HCT116 (cell line): ENCODE data around the gene PLCE1. TPM values are rescaled to one million over a fixed set of nuclear protein-coding genes. Genes with fewer than 3 reads are reported as not detected.

Experiments used
- ATAC-seq: fragments of 200-7000 bp; cut with Tn5 transposase; 2 replicates; pipeline ENCODE4 v1.9.1; 2020; ENCODE audit warnings: mild to moderate bottlenecking, moderate library complexity
- BruUV-seq: library from RNA; stranded (reverse); fragments of 400-500 nt; replicated peaks from 2 replicates; lab custom pipeline; 2021; lab: Mats Ljungman, UMichigan
- CTCF ChIA-PET: fragments of 300-600 bp; sonication (Branson Sonifier 250); formaldehyde crosslinking; loops from one replicate; lab custom pipeline; 2021; ENCODE audit warnings: antibody characterized with exemption; lab: Charles Lee
- POLR2A ChIA-PET: fragments of 300-600, 350-600 bp; sonication (Branson Sonifier 250); formaldehyde crosslinking; loops from one replicate; lab custom pipeline; 2021; ENCODE audit warnings: antibody characterized with exemption; lab: Charles Lee
- RAD21 ChIA-PET, 2 experiments: fragments of 300-600 bp; sonication (Branson Sonifier 250); formaldehyde crosslinking; loops; one replicate each; lab custom pipeline; 2023; ENCODE audit warnings: low total read pairs in 2 of 2; ENCODE audit not compliant: uncharacterized antibody in 2 of 2, unreplicated experiment in 2 of 2, low non-redundant PET in 1 of 2; lab: Charles Lee
- DNase-seq: peaks from one replicate; pipeline ENCODE4 v3.0.0-alpha.2; 2010; ENCODE audit warnings: low read depth, low spot score
- H2AFZ ChIP-seq: fragments of 200-600 bp; shearing (Covaris generic), sonication (generic); 2 replicates; pipeline ENCODE4 v1.6.1; 2017; ENCODE audit warnings: low read depth, mixed run types, mixed read lengths, antibody characterized with exemption, low read length; ENCODE audit not compliant: poor library complexity, severe bottlenecking
- H3K27ac ChIP-seq: 2 replicates; pipeline ENCODE4 v1.5.1; 2012; ENCODE audit warnings: low read depth, low read length
- H3K27me3 ChIP-seq: fragments of 200-600 bp; sonication (generic); 2 replicates; pipeline ENCODE4 v1.6.1; 2016; ENCODE audit warnings: mixed run types, low read length, mixed read lengths; ENCODE audit not compliant: insufficient read depth
- H3K36me3 ChIP-seq, 2 experiments: fragments of 200-500 bp in 1 of 2; fragments of 200-600 bp in 1 of 2; sonication (Bioruptor generic) in 1 of 2; sonication (generic) in 1 of 2; 2 replicates each; pipeline versions ENCODE4 v1.5.1 to v1.6.1; 2014 to 2016; ENCODE audit warnings: low read length in 2 of 2, inconsistent platforms in 1 of 2, mixed read lengths in 1 of 2, mixed run types in 1 of 2; ENCODE audit not compliant: insufficient read depth in 2 of 2, control insufficient read depth in 1 of 2
- H3K4me1 ChIP-seq, 2 experiments: fragments of 200-600 bp in 1 of 2; sonication (generic) in 1 of 2; 2 replicates each; pipeline versions ENCODE4 v1.5.1 to v1.6.1; 2012 to 2017; ENCODE audit warnings: low read length in 2 of 2, inconsistent platforms in 1 of 2, mild to moderate bottlenecking in 1 of 2, mixed read lengths in 1 of 2, mixed run types in 1 of 2, moderate library complexity in 1 of 2; ENCODE audit not compliant: insufficient read depth in 2 of 2, control insufficient read depth in 1 of 2
- H3K4me2 ChIP-seq: fragments of 200-600 bp; sonication (generic); 2 replicates; pipeline ENCODE4 v1.6.1; 2017; ENCODE audit warnings: mixed run types, low read length, mixed read lengths
- H3K4me3 ChIP-seq, 2 experiments: fragments of 200-600 bp in 1 of 2; sonication (generic) in 1 of 2; replicated peaks in 1 of 2; 2 replicates each; pipeline ENCODE4 v1.5.1; 2011 to 2016; ENCODE audit warnings: low read length in 2 of 2, control low read depth in 1 of 2, low read depth in 1 of 2, mild to moderate bottlenecking in 1 of 2, mixed read lengths in 1 of 2, mixed run types in 1 of 2
- H3K79me2 ChIP-seq: fragments of 200-600 bp; sonication (generic); 2 replicates; pipeline ENCODE4 v1.6.1; 2017; ENCODE audit warnings: mild to moderate bottlenecking, mixed run types, low read length, moderate library complexity, mixed read lengths; ENCODE audit not compliant: insufficient read depth
- H3K9ac ChIP-seq: fragments of 200-600 bp; sonication (generic); 2 replicates; pipeline ENCODE4 v1.6.1; 2016; ENCODE audit warnings: low read length, mixed read lengths
- H3K9me2 ChIP-seq: fragments of 200-600 bp; sonication (generic), shearing (Covaris generic); 2 replicates; pipeline ENCODE4 v1.6.1; 2017; ENCODE audit warnings: mixed run types, mild to moderate bottlenecking, moderate library complexity; ENCODE audit not compliant: insufficient read depth
- H3K9me3 ChIP-seq, 2 experiments: fragments of 200-500 bp in 1 of 2; fragments of 200-600 bp in 1 of 2; sonication (Bioruptor generic) in 1 of 2; sonication (generic) in 1 of 2; 2 replicates each; pipeline ENCODE4 v1.6.1; 2014 to 2017; ENCODE audit warnings: low read length in 2 of 2, mixed read lengths in 2 of 2, inconsistent platforms in 1 of 2, low read depth in 1 of 2, mild to moderate bottlenecking in 1 of 2, mixed run types in 1 of 2, moderate library complexity in 1 of 2; ENCODE audit not compliant: control insufficient read depth in 1 of 2, insufficient read depth in 1 of 2
- H4K20me1 ChIP-seq: fragments of 200-600 bp; sonication (generic), shearing (Covaris generic); 2 replicates; pipeline ENCODE4 v1.6.1; 2017; ENCODE audit warnings: mixed run types, mild to moderate bottlenecking, moderate library complexity; ENCODE audit not compliant: insufficient read depth
- CEBPB ChIP-seq: IDR thresholded peaks from 2 replicates; pipeline ENCODE4 v1.6.1; 2012; ENCODE audit warnings: low read depth
- EGR1 ChIP-seq: IDR thresholded peaks from 2 replicates; pipeline ENCODE4 v1.6.1; 2012; ENCODE audit warnings: low read depth
- ELF1 ChIP-seq: IDR thresholded peaks from 2 replicates; pipeline ENCODE4 v1.6.1; 2012; ENCODE audit warnings: low read depth, borderline replicate concordance
- EZH2phosphoT487 ChIP-seq: fragments of 200-600 bp; IDR thresholded peaks from 2 replicates; pipeline ENCODE4 v1.6.1; 2018; ENCODE audit warnings: antibody characterized with exemption, borderline replicate concordance
- FOSL1 ChIP-seq: IDR thresholded peaks from 2 replicates; pipeline ENCODE4 v1.6.1; 2012; ENCODE audit warnings: low read depth
- JUND ChIP-seq: IDR thresholded peaks from 2 replicates; pipeline ENCODE4 v1.6.1; 2012
- POLR2A ChIP-seq: IDR thresholded peaks from 2 replicates; pipeline ENCODE4 v1.7.0; 2011; ENCODE audit warnings: borderline replicate concordance; ENCODE audit not compliant: insufficient read depth, insufficient read length; ENCODE audit errors: extremely low read depth
- POLR2AphosphoS5 ChIP-seq: IDR thresholded peaks from 2 replicates; pipeline ENCODE4 v1.6.1; 2011; ENCODE audit warnings: mild to moderate bottlenecking, low read depth, low read length, moderate library complexity
- SP1 ChIP-seq: IDR thresholded peaks from 2 replicates; pipeline ENCODE4 v1.6.1; 2012; ENCODE audit warnings: low read depth
- SRF ChIP-seq: IDR thresholded peaks from 2 replicates; pipeline ENCODE4 v1.6.1; 2012; ENCODE audit warnings: low read depth
- YY1 ChIP-seq: IDR thresholded peaks from 2 replicates; pipeline ENCODE4 v1.6.1; 2011; ENCODE audit warnings: low read length, low read depth, moderate library complexity, mild to moderate bottlenecking; ENCODE audit not compliant: insufficient replicate concordance; ENCODE audit errors: extremely low read depth
- ZFX ChIP-seq: fragments of 450-650 bp; IDR thresholded peaks from 2 replicates; pipeline ENCODE4 v1.6.1; 2017
- intact Hi-C: fragments of 100-400 bp; cut with micrococcal nuclease; formaldehyde crosslinking; loops from 2 replicates; pipeline ENCODE4 v1.10.0; 2022
- total RNA-seq: library from RNA; stranded (reverse); gene quantifications from one replicate; pipeline ENCODE4 v1.2.1, GENCODE V29; 2021; ENCODE audit not compliant: unreplicated experiment
- TF ChIP-seq, protein P1 (sequence below): IDR thresholded peaks from 2 replicates; pipeline ENCODE4 v1.6.1; 2012
- TF ChIP-seq, protein P2 (sequence below): IDR thresholded peaks from 2 replicates; pipeline ENCODE4 v1.6.1; 2012
- TF ChIP-seq, protein P3 (sequence below), 3 experiments: fragments of 200-600 bp in 1 of 3; sonication (generic) in 1 of 3; IDR thresholded peaks in 2 of 3; conservative IDR thresholded peaks in 1 of 3; 2 replicates each; pipeline ENCODE4 v1.5.1; 2012 to 2017; ENCODE audit warnings: low read depth in 2 of 3, low read length in 2 of 3, antibody characterized with exemption in 1 of 3, borderline replicate concordance in 1 of 3, control low read depth in 1 of 3, mild to moderate bottlenecking in 1 of 3, mixed read lengths in 1 of 3, mixed run types in 1 of 3, moderate library complexity in 1 of 3; ENCODE audit not compliant: insufficient read depth in 1 of 3

Gene PLCE1
- total RNA-seq, 1 experiment from 2014 or later = 2.5 TPM

- intact Hi-C loops = no loop called here
- DNase-seq (no peak), ATAC-seq (no peak)
- POLR2A ChIA-PET = no interaction called here
- H3K9ac ChIP-seq = no peak overlapping the region
- H3K36me3 ChIP-seq = no peaks in the 10 kb centered on the region
- no peak for TF ChIP-seq YY1
- no peak for TF ChIP-seq SRF
- no peak for TF ChIP-seq ZFX
- TF ChIP-seq, protein P1, sequence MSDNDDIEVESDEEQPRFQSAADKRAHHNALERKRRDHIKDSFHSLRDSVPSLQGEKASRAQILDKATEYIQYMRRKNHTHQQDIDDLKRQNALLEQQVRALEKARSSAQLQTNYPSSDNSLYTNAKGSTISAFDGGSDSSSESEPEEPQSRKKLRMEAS = no peak
- no peak for TF ChIP-seq POLR2A
- TF ChIP-seq EGR1 = no peak
- TF ChIP-seq, protein P2, sequence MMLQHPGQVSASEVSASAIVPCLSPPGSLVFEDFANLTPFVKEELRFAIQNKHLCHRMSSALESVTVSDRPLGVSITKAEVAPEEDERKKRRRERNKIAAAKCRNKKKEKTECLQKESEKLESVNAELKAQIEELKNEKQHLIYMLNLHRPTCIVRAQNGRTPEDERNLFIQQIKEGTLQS = no peak
- no peak for TF ChIP-seq EZH2phosphoT487
- TF ChIP-seq, protein P3, sequence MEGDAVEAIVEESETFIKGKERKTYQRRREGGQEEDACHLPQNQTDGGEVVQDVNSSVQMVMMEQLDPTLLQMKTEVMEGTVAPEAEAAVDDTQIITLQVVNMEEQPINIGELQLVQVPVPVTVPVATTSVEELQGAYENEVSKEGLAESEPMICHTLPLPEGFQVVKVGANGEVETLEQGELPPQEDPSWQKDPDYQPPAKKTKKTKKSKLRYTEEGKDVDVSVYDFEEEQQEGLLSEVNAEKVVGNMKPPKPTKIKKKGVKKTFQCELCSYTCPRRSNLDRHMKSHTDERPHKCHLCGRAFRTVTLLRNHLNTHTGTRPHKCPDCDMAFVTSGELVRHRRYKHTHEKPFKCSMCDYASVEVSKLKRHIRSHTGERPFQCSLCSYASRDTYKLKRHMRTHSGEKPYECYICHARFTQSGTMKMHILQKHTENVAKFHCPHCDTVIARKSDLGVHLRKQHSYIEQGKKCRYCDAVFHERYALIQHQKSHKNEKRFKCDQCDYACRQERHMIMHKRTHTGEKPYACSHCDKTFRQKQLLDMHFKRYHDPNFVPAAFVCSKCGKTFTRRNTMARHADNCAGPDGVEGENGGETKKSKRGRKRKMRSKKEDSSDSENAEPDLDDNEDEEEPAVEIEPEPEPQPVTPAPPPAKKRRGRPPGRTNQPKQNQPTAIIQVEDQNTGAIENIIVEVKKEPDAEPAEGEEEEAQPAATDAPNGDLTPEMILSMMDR (IDR thresholded peaks at IDR 0.05 in 2 of 3, conservative IDR thresholded peaks at IDR 0.05 in 1 of 3; ENCODE audit: borderline replicate concordance in 1 of 3, insufficient read depth in 1 of 3, low read depth in 2 of 3, low read length in 2 of 3) = no peak
- no peak for TF ChIP-seq ELF1
- no peak for TF ChIP-seq SP1
- no peak for TF ChIP-seq JUND
- TF ChIP-seq FOSL1 = no peak
- no peak for TF ChIP-seq POLR2AphosphoS5
- TF ChIP-seq CEBPB = no peak
- no peak overlapping the region for H3K4me2 ChIP-seq
- H3K4me3 ChIP-seq = no peak overlapping the region
- RAD21 ChIA-PET = no interaction called here
- H3K79me2 ChIP-seq = no peaks in the 10 kb centered on the region
- CTCF ChIA-PET = no interaction called here
- H3K9me2 ChIP-seq = no peaks in the 10 kb centered on the region
- no peaks in the 10 kb centered on the region for H4K20me1 ChIP-seq
- BruUV-seq = no TSS peak
- no peak overlapping the region for H2AFZ ChIP-seq
- no peaks in the 10 kb centered on the region for H3K9me3 ChIP-seq
- no peaks in the 10 kb centered on the region for H3K27me3 ChIP-seq
- no peak overlapping the region for H3K27ac ChIP-seq
- H3K4me1 ChIP-seq = no peaks in the 10 kb centered on the region; a peak in 1 of 4 replicates
These were observed 41.8 kb upstream of the PLCE1 start for GRCh38 chr10:93951905-93952304.
